NCI-H2171 (cell line): ENCODE results near the gene LRP1.

Experiments
- DNase-seq: peaks from one replicate; lab custom pipeline; 2025; lab: John Stamatoyannopoulos, UW

Gene LRP1

DNA sequence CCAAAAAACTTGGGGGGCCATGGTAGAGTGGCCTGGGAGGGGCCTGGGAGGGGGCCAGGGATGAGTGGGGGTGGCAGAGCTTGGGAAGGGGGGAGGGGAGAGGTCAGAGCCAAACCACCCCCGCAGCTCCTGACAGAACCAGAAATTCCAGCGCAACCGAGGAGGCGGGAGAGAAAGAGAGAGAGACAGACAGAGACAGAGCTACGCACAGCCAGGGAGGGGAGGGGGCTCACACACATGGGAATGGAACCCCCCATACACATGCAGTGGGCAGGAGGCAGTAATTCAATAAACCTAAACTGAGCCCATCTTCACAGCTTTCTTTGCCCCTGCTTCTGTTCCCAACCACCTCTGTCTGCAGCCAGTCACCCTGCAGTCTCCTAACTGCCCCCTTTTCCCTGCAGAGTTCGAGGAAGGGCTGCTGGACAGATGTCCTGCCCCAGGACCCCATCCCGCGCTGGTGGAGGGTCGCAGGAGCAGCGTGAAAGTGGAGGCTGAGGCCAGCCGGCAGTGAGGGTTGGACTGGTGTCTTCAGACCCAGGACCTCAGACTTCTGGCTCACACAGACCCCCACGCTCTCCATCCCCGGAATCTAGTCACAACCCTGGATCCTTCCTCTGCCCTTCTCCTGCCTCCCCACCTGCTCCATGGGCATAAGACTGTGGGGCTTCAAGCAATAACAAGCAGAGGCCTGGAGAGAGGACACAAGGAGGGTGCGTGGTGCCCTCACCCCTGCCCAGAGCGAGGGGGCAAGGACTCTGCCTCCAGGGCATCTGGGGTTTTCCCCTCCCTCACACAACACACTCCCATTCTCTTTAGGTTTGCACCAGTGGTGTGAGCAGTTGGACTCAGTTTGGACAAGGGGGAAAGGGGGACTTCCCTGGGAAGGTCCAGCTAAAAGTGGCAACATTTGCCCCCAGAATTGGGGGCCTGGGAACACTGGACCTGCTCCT, 33.8 kb upstream of the LRP1 start:
- no peak for DNase-seq

DNA sequence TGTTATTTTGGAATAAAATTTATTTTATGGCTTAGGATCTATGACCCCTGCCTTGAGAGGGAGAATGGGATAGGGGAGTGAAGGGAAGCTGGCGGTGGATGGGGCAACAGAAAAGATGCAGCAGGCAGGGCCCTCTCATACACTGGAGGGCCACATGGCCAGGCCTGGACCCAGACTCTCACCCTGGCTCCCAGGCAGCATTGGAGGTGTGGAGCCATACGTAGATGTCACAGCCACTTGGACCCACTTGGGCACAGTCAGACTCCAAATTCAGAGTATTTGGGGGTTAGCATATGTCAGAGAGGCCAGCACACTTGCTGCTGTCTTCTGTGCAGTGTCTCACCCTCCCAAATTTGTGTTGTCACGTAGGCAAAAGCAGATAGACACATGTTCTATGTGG, 32.8 kb upstream of the LRP1 start:
- DNase-seq: no peak

DNA sequence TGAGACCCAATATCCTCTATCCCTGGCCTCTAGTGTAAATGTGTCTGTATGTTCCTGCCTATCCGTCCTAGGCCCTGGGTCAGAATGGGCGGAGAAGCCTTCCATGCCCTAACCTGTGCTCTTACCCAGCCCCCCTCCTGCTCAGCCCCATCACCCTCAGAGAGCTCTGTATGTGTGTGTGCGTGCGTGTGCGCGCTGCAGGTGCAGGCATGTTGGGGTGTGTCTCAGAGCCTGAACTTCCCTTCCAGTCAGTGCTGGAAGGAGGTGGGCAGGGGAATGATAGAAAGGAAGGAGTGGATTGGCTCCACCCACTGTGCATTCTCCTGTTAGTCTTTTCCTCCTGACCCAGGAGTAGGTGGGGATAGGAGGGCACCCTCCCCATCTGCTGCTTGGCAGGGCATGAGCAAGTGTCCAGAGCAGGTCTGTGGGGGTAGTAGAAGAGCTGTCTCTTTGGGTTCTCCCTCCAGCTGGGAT, 32.1 kb upstream of the LRP1 start:
- peak; percentile 71 for DNase-seq

DNA sequence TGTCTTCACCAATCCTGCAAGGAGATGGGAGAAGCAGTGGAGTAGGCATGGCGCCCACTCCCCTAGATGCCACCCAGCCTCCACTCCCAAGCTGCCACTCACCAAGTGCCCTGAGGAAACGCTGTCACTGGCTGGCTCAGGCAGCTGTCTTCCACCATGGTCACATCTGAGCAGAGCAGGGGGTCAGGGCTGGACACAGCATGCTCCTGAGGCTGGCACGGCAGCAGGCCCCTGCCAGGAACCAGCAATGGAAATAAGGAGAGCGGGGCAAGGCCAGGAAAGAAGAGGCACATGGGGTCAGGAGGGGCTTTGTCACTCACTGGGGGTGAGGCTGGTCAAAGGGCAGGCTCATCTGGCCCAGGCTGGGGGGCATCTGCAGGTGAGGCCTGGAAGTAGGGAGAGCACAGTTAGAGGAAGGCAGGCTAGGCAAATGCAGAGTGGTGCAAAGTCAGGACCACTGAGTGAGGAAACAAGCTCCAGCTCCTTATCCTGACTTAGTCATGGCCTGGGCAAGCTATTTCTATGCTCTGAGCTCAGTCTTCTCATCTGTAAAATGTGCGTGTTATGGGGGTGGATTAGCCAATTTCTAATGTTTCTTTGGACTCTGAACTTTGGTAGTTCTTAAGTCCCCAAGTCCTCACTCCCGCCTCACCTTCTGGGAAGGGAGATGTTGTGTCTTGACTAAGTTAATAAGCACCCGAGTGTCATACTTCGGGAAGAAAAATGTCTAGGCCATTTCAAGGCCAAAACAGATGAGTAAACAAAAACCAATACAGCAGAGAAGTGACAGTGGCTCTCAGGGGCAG, 31.3 kb upstream of the LRP1 start:
- DNase-seq: no peak

DNA sequence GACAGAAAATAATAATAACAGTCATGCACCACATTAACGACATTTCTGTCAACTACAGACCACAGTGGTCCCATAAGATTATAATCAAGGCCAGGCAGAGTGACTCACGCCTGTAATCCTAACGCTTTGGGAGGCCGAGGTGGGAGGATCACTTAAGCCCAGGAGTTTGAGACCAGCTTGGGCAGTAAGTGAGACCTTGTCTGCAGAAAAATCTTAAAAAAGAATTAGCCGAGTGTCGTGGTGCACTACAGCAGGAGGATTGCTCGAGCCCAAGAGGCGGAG, 30.8 kb upstream of the LRP1 start:
- DNase-seq: no peak

DNA sequence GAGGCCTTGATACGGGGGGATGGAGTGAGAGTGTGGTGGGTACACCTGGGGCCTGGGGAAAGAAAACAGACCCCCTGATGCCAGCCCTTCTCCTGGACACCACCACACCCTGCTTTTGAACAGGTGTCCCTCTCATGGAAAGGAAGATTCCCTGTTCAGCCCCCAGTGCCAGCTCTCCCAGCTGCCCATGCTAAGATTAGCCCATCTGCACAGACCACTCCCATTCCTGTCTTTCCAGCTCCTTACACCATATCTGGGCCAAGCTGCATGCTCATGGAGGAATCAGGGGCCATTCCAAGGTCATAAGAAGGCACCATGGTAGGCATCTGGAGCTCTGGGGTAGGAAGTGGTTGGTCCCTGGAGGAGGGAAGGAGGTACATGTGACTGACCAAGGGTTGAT, 29.7 kb upstream of the LRP1 start:
- no peak for DNase-seq

DNA sequence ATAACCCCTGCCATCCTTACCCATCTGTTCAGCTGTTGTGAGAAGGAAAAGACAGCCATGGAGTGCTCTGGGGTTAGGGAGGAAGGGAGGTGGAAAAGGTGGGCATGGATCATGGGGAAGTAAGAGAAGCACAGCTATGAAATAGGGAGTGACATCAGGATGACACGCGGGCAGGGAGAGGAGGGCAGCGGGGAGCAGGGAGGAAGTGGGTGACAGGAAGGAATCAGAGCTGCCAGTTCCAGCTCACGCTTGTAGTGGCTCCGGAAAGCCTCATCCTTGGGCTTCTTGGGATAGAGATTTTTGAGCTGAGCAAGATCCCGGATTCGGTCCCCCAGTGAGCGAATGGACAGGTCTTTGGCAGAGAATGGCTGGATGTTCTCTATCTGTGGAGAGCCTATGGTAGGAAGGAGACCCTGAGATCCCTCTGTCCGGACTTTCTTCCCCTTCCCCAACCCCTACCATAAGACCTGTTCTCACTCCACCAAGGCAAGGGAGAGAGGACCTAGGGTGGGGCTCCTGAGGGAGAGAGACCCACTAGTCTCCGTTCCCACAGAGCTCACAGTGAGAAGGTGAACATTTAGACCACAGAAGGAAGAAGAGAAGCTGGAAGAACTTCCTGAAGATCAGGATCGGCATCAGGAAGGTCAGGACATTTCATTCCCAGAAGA, 29.1 kb upstream of the LRP1 start:
- no peak for DNase-seq

DNA sequence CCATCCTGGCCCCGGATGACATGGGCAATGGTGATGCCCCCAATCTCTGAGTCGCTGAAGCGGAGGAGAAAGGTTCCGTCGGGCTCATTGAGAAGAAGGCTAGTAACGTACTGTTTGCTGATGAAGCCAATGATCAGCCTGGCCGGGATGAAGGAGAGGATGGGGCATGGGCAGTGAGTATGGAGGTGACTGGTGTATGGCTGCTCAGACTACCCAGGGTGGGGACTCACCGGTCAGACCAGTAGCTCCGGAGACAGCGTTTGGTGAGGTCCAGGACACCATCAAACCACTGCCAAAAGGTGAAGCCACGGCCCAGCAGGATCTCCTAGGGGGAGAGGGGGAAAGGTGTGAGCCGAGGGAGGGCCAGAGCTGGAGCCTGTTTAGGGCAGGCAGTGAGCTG, 28.5 kb upstream of the LRP1 start:
- DNase-seq: no peak

DNA sequence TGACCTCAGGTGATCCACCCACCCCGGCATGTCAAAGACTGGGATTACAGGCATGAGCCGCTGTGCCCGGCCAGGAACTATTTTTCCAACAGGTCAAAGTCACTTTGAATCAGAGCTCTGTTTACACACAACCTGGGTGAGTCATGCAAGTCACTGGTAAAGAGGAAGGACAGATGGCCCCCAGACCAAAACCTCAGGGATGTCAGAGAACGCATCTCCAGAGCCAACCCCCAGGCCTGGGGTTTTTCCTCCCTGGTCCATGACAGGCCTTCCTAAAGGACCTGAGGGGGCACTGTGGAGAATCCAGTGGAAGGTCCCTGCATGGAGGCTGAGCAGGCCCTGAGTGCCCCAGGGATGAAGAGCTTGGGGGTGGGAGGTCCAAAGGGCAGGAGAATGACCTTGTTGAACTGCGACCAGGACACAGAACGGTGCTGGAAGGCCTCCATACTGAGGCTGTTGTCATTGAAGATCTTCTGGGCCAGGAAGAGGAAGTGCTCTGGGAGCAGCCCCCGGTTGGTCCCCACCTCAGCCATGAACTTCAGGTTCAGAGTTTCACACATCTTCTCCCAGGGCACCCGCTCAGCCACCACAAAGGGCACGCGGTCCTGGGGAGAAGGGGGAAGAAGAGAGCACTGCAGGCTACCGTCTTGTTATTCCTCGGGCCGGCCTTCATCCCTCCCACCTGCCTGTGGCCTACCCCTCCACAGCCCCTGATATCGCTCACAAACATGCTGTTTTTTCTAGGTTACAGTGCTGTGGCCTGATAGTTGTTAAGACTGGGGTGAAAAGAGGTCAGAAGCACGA, 26.2 kb upstream of the LRP1 start:
- DNase-seq: no peak

DNA sequence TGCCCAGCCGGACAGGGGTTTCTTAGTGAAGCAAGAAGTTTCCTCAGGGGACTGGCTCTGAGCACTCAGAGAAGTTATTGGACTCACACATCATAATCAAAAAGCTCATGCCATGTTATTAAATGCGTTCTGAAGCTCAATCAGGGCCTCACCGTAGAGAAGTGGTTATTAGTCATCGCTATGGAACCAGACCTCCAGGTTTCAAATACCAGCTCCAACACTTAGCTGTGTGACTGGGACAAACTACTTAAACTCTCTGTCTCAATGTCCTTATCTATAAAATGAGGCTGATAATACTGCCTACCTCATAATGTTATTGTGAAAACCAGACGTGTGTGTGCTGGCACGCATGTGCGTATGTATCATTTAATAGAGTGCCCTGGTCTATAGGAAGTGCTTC, 24.4 kb upstream of the LRP1 start:
- DNase-seq: no peak

DNA sequence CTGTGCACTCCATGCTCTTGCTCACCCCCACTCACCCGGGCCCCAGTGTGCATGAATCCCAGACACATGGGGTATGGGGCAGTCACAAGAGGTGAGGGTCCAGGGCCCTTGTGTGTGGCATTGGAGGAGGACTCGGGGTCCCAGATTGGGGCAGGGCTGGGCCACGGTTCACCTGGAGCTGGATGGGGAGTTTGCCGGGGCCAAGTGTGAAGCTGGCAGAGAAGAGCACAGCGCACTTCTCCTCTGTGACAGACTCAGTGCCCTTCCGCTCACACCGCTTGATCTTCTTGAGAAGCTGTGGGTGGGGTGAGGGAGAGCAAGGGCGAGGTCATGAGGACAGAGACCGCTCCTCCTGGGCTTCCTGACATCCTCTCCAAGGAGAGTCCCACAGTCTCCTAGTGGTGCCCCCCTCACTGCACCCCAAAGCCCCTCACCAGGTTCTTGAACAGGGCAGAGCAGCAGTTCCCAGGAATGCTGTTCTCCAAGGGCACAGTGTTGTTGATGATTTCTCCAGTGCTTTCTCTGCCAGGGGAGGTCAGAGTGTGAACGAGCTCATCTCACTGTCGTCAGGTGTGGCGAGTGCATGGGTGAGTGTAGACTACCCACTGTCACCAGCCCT, 23.9 kb upstream of the LRP1 start:
- no peak for DNase-seq

DNA sequence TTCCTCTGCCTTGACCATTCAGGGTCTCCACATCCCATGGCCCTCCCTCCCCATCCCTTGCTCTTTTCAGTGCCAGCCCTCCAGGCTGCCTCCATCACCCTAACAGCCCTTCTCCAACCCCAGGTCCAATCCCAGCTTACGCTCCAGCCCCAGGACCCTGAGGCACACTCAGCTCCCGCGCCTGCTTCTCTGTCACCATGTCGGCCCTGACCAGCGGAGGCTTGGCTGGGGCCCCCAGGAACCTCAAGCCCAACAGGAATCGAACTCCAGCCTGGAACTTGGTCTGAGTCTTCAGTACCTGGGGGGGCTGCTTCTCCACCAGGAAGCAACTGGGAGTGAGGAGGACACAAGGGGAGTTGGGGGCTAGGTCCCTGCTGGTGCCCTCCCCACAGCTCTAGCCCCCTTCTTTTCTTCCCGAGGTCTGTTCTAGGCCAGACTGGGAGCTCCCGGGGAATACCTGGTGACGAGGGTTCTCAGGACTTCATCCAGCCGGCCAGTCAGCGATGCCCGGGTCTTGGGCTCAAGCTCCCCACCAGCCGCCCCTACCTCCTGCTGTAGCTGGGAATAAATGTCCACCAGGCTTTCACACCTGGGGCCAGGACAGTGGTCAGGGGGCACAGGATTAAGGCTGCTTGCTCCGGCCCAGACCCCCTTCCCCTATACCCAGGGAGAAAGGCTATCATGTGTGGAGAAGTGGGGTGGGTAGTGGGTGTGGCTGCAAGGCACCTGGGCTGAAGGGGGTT, 23.1 kb upstream of the LRP1 start:
- no peak for DNase-seq

DNA sequence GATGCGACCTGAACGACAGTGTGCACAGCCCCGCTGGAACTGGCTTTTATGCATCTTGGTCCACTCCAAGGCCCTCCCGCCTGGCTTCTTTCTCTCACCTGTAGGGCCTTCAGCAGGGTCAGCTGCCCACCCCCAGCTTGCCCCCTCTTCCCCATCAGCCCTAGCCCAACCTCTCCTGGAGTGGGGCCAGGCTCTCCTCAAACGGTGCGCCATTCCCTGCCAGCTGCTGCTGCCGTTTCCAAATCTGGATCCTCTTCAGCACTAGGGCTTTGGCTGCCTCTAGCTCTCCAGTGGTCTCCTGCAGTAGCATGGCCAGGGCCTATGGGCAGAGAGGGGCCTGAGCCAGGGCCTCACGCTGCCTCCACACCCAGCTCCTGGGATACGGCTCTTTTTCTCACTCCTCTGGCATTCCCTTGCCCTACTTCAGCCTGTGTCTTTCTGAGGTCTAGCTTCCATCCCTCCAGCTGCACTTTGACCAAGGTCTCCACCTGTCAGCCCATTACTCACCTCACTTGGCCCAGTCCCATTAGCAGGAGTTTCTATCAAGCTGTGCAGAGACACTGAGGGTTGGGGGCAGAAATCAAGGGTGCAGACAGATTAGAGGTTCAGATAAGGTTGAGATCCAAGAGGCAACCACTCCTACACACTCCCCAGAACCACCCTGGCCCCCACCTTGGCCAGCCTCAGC, 22.1 kb upstream of the LRP1 start:
- DNase-seq: no peak

DNA sequence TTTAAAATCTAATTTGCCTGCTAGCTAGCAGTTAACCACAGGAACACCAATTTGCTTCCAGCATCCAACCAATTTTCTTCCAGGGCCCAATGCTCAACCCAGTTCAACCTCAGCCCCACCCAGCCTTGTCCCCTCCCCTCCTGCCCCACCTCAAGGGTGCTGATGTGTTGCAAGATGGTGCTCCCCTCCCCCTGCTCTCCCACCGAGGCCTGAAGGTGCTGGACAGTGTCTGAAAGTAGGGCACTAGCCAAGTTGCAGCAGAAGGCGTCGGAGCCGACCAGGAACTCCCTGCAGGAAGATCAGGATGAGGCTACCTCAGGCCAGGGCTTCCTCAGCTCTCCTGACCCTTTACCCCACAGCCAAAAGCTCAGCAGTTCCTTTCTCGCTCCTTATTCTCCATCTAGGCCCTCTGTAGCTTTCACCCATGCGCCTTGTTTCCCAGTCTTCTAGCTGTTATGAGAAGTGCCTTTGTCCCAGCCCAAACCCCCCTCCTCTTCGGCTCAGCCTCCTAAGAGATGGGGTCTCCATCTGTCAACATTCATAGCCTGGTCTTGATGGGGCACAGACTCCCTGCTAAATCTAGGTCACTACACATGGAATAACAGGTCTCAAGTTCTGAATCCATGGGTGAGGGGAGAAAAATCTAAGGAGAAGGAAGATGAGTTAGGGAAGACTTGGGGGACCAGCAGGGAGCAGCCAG, 20.7 kb upstream of the LRP1 start:
- DNase-seq: no peak

DNA sequence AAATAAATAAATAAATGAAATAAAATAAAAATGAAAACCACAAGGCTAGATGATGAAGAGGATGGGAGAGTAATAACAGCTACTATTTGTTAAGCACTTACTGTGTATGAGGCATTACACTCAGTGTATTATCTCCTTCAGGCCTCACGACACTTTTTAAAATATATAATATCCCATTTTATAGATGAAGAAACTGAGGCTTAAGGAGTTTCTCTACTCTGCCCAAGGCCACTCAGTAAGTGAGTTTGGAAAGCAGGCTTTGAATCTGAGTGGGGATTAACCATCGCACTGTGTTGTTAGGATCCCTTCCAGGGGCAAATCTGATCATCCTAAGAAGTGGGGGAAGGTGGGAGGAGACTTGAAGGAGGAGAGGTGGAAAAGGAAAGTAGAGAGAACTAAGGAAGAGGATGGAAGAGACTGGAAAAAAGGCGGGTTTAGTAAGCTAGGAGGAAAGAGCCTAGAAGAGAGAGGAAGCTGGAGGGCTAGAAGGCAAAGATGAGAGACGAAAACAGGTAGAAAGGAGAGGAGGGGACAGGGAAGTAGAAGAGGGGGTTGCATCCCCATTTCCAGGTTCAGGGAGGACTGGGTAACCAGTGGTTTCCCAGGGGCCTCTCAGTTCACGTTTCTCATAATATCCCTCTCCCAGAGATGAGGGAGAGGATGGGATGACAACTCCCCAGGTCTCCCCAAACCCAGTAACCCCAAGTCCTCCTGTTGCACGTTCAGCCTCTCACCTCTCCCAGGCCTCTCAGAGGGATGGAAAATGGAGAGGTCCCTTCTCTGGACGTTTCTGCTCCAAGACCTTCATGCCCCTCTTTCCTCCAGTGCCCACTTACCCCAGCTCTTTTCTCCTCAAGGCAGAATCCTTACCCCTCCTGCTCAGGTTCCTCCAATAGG, 18.8 kb upstream of the LRP1 start:
- no peak for DNase-seq

DNA sequence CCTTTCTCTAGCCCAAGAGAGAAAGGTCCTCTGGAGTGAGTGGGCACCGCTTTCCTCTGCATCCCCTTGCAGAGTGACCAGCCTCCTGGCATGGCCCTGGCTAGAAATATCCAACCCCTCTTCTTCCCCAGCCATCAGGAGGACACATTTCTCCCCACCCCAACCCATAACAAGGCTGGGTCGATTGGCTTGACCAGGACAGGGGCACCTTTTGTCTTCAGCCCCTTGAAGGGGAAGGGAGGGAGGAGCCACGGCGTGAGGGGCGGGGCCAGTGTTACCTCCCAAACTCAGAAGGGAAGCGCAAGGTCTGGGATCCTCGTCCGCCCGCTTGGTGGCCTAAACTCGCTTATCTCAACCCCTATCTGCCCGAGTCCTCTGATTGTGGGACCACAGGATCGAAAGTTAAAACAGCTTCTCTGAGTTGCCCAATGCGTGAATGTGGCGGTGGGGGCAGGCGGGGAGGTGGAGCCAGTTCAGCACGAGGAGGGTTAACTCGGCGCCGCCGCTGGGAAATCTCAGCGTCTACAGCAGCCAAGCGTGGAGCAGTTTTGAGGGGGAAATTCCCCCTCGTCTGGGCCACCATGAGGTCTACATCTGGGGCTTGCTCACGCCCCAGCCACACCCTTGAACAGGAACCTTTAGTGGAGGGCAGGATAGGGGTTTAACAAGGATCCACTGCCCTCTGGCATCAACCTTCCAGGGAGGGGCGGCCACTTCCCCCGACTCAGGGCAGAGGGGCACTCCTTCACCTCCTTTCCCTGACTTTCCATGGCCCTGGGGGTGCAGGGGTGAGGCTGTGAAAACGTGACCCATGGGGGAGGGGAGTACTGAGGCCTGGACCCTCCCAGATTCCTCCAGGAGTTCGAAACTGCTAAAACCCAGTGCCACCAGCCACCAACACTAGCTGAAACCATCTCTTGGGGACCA, 17.9 kb upstream of the LRP1 start:
- DNase-seq: no peak

DNA sequence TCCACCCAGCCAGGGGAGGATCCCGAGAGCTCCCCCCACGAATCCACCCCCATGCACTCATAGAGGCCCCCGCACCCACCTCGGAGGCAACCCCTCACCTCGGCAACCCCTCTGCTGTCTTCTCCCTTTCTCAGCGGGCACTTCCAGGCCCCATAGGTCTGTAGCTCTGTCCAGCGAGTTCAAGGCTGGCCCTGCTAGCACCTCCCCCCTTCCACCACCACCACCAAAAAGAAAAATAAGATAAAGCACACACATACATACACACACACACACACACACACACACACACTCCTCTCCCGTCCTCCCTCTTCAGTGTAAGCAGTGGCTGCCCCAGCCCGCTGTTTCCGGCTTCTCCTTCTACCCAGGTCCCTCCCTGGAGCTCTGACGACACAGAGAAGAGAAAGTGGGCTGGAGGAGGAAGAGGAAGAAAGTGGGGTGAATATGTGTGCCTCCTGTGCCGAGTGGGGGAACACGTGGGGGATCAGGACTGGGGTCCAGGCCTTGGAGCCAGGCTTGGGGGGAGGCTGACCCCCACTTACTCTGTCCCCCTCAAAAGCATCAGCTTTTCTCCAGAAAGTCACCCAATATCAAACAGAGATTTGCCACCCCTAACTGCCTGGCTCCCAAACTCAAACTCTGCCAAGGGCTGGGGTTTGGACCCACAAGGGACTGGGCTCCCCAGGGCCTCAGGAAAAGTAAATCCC, 17.1 kb upstream of the LRP1 start, which contains the start of gene STAT6:
Gene STAT6, minus strand, starts transcription at position 332 of the 704 bp plus-strand sequence. CDS start 3,084 bp downstream, outside the sequence.
- no peak for DNase-seq
